ENCODE results near the gene NBAS. TPM values are rescaled to one million over a fixed set of nuclear protein-coding genes. Genes with fewer than 3 reads are reported as not detected.

NBAS gene
- total and polyA plus RNA-seq, 9 of the 15 experiments (the other 6 are each of a cell fraction or from before 2014, with no cell fraction given): 15.3 to 94.4 (median 69.9) TPM

GRCh38 chr2:15445891-15446562, 115.1 kb downstream of the NBAS start:
- Histone ChIP-seq H2AFZ (ENCODE audit: low read depth, low read length) (no peak overlapping the region), H3K9me1 (ENCODE audit: control insufficient read depth, insufficient read depth, low read length) (no peaks in the 10 kb centered on the region), H3K27me3 (ENCODE audit: control insufficient read depth in 2 of 2, insufficient read depth in 2 of 2, low read length in 2 of 2) (no peaks in the 10 kb centered on the region), H3K9ac (ENCODE audit: insufficient read depth in 1 of 2, low read depth in 2 of 2, low read length in 2 of 2) (no peak overlapping the region), H4K20me1 (replicated peaks; ENCODE audit: control insufficient read depth, insufficient read depth, low read length) (no peaks in the 10 kb centered on the region), H3K4me3 (no peak overlapping the region), H3K4me2 (ENCODE audit: insufficient read depth, low read length) (no peak overlapping the region), H3K9me3 (replicated peaks; ENCODE audit: control insufficient read depth, insufficient read depth, low read depth, low read length) (peaks cover 6% of the 10 kb centered on the region), H3K36me3 (ENCODE audit: control insufficient read depth, insufficient read depth, low read length) (peaks cover 34% of the 10 kb centered on the region; the same call in 2 of the 3 replicates), H3K79me2 (ENCODE audit: control insufficient read depth, insufficient read depth, low read length) (peaks cover 13% of the 10 kb centered on the region), H3K4me1 (replicated peaks in 1 of 2; ENCODE audit: control insufficient read depth in 2 of 2, insufficient read depth in 2 of 2, low read length in 2 of 2) (peaks cover 0 to 9% of the 10 kb centered on the region in 2 experiments; a peak in 2 of 5 replicates), H3K27ac (ENCODE audit: extremely low read depth, low read depth, low read length) (no peak overlapping the region)
- BruUV-seq (replicated peaks): no TSS peak
- FAIRE-seq (no peak), ATAC-seq (no peak), DNase-seq (ENCODE audit: extremely low read depth in 1 of 4, low spot score in 3 of 4) (no peak)
- TF ChIP-seq STAT6 (CRISPR knock-in tag; IDR thresholded peaks at IDR 0.05) (no peak), ILF3 (IDR thresholded peaks at IDR 0.05; ENCODE audit: borderline replicate concordance) (no peak), TRIM24 (IDR thresholded peaks at IDR 0.05) (peak in 1 of 2 experiments; percentile 35; a peak in 1 of 4 replicates), ZNF431 (CRISPR knock-in tag; IDR thresholded peaks at IDR 0.05) (no peak), PKNOX1 (IDR thresholded peaks at IDR 0.05) (no peak), CBX3 (IDR thresholded peaks at IDR 0.05; ENCODE audit: borderline replicate concordance in 1 of 2, low read length in 2 of 2) (peak in 1 of 2 experiments; percentile 84; a peak in 1 of 3 replicates), RHOXF2B (CRISPR knock-in tag; conservative IDR thresholded peaks at IDR 0.05) (no peak), TRIM28 (IDR thresholded peaks at IDR 0.05) (peak; percentile 42; the same call in 1 of the 2 replicates)
- 89% methylated on average over 2 of the region's 2 CpGs for WGBS (ENCODE audit: insufficient coverage, low coverage, missing lambda C conversion rate)
- intact Hi-C loops (cut with micrococcal nuclease): no loop called here
- CTCF ChIA-PET (ENCODE audit: low intra/inter-chr PET ratio): no interaction called here
- POLR2A ChIA-PET: no interaction called here
- in situ Hi-C loops (cut with MboI): no loop called here

Measured in K562 (cell line).